ENCODE measurements around the gene ZNF584.

DNA sequence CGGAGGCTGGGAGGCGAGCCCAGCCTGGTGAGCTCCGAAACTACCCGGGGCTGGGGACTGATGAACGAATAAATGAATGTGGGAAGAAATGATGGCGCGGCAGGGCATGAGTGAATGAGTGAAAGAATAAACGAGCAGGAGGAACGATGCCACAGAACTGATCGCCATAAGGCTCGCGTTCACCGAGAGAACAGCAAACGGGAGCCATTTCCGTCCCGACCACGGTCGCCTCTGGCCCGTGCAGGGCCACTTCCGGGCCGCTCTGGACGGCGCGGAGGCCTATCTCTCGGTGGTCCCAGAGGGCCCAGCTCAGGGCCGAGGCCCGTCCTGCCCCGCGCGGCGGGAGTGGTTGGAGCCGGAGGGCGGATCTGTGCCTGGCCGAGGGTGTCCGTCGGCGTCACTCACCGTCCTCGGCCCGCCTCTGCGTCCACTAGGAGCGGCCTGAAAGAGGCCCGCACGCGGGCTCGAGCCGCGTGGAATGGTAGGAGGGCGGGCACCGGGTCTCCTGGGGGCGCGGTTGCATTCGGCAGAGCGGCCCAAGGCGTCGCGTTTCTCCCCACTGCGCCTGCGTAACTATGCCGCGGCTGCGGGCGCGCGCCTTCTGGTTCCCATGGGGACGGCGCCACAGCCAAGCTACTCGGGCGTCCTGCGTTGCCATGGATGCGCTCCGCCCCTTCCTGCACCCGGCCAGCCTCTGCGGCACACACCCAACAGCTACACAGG is 46.0 kb upstream of the ZNF584 start, which contains the start of gene ZNF497:
- TF ChIP-seq, protein P1, sequence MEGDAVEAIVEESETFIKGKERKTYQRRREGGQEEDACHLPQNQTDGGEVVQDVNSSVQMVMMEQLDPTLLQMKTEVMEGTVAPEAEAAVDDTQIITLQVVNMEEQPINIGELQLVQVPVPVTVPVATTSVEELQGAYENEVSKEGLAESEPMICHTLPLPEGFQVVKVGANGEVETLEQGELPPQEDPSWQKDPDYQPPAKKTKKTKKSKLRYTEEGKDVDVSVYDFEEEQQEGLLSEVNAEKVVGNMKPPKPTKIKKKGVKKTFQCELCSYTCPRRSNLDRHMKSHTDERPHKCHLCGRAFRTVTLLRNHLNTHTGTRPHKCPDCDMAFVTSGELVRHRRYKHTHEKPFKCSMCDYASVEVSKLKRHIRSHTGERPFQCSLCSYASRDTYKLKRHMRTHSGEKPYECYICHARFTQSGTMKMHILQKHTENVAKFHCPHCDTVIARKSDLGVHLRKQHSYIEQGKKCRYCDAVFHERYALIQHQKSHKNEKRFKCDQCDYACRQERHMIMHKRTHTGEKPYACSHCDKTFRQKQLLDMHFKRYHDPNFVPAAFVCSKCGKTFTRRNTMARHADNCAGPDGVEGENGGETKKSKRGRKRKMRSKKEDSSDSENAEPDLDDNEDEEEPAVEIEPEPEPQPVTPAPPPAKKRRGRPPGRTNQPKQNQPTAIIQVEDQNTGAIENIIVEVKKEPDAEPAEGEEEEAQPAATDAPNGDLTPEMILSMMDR (IDR thresholded peaks at IDR 0.05), result peak in 1 of 3 experiments; percentile 9
- TF ChIP-seq POLR2AphosphoS5 (IDR thresholded peaks at IDR 0.05; ENCODE audit: insufficient read depth in 1 of 2, low read depth in 1 of 2) (peak; percentile 87 to 94), POLR2A (IDR thresholded peaks at IDR 0.05) (peak in 1 of 2 donors; percentile 30)

Measured in vagina (tissue), 2 donors.